ENCODE measurements around the gene TMEM101.

DNA sequence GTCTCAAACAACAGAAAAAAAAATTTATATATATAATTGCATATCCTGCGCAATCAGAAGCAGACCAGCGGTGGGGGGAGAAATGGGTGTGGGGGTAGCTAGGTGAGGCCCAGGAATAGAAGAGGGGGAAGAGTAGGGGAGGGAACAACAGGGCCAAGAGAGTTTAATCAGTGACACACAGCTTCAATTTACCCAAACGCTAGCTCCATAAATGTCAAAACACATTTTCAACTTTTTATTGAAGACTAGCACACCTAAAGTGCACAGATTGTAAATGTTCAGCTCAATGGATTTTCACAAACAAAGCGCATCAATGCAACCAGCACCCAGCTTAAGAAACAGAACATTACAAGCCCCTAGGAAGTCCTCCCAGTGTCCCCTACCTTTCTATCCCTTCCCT, 35.1 kb downstream of the TMEM101 start:
- no peak for TF ChIP-seq EZH2 (IDR thresholded peaks at IDR 0.05; ENCODE audit: borderline replicate concordance)
- TF ChIP-seq, protein P1, sequence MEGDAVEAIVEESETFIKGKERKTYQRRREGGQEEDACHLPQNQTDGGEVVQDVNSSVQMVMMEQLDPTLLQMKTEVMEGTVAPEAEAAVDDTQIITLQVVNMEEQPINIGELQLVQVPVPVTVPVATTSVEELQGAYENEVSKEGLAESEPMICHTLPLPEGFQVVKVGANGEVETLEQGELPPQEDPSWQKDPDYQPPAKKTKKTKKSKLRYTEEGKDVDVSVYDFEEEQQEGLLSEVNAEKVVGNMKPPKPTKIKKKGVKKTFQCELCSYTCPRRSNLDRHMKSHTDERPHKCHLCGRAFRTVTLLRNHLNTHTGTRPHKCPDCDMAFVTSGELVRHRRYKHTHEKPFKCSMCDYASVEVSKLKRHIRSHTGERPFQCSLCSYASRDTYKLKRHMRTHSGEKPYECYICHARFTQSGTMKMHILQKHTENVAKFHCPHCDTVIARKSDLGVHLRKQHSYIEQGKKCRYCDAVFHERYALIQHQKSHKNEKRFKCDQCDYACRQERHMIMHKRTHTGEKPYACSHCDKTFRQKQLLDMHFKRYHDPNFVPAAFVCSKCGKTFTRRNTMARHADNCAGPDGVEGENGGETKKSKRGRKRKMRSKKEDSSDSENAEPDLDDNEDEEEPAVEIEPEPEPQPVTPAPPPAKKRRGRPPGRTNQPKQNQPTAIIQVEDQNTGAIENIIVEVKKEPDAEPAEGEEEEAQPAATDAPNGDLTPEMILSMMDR (IDR thresholded peaks at IDR 0.05; ENCODE audit: poor library complexity) = no peak

Measured in hepatocyte (in vitro differentiated cells).